Trophoblast cell (in vitro differentiated cells and primary cell): ENCODE results near the gene ENO2.

Source experiments
- DNase-seq, 2 donors: peaks; one replicate each; pipeline ENCODE4 v3.0.0-alpha.2; 2016
- H2AFZ ChIP-seq: 2 replicates; pipeline ENCODE4 v1.6.1; 2013; ENCODE audit warnings: low read length, moderate library complexity, mild to moderate bottlenecking; ENCODE audit not compliant: insufficient read depth, poor library complexity
- H2AK5ac ChIP-seq: 2 replicates; pipeline ENCODE4 v1.6.1; 2013; ENCODE audit warnings: mild to moderate bottlenecking, low read length
- H2BK120ac ChIP-seq: 2 replicates; pipeline ENCODE4 v1.6.1; 2013; ENCODE audit warnings: low read length, mild to moderate bottlenecking, moderate library complexity; ENCODE audit not compliant: insufficient read depth, poor library complexity
- H2BK12ac ChIP-seq: 2 replicates; pipeline ENCODE4 v1.6.1; 2013; ENCODE audit warnings: mild to moderate bottlenecking, low read length, moderate library complexity
- H2BK5ac ChIP-seq: 2 replicates; pipeline ENCODE4 v1.6.1; 2013; ENCODE audit warnings: low read length, low read depth, moderate library complexity, mild to moderate bottlenecking; ENCODE audit not compliant: poor library complexity
- H3K14ac ChIP-seq: 2 replicates; pipeline ENCODE4 v1.6.1; 2013; ENCODE audit warnings: mild to moderate bottlenecking, low read length
- H3K18ac ChIP-seq: 2 replicates; pipeline ENCODE4 v1.6.1; 2013; ENCODE audit warnings: mild to moderate bottlenecking, low read length
- H3K23ac ChIP-seq: 2 replicates; pipeline ENCODE4 v1.6.1; 2013; ENCODE audit warnings: low read length
- H3K27ac ChIP-seq: 2 replicates; pipeline ENCODE4 v1.5.1; 2013; ENCODE audit warnings: low read depth, mild to moderate bottlenecking, inconsistent platforms, low read length, moderate library complexity
- H3K27me3 ChIP-seq: 2 replicates; pipeline ENCODE4 v1.6.1; 2013; ENCODE audit warnings: inconsistent platforms, mild to moderate bottlenecking, low read length, moderate library complexity; ENCODE audit not compliant: insufficient read depth
- H3K36me3 ChIP-seq, 2 experiments: 1 replicate in 1 of 2; 2 replicates in 1 of 2; pipeline ENCODE4 v1.6.1; 2013; ENCODE audit warnings: low read length in 2 of 2, mild to moderate bottlenecking in 2 of 2, moderate library complexity in 1 of 2; ENCODE audit not compliant: insufficient read depth in 2 of 2, control insufficient read depth in 1 of 2
- H3K4ac ChIP-seq: 2 replicates; pipeline ENCODE4 v1.6.1; 2013; ENCODE audit warnings: low read depth, mild to moderate bottlenecking, low read length, moderate library complexity
- H3K4me1 ChIP-seq, 2 experiments: 1 replicate in 1 of 2; 2 replicates in 1 of 2; pipeline ENCODE4 v1.6.1; 2013; ENCODE audit warnings: low read length in 2 of 2, mild to moderate bottlenecking in 2 of 2, moderate library complexity in 1 of 2; ENCODE audit not compliant: insufficient read depth in 2 of 2, control insufficient read depth in 1 of 2
- H3K4me2 ChIP-seq: 2 replicates; pipeline ENCODE4 v1.6.1; 2013; ENCODE audit warnings: inconsistent platforms, mild to moderate bottlenecking, low read length, moderate library complexity
- H3K4me3 ChIP-seq: 2 replicates; pipeline ENCODE4 v1.5.1; 2013; ENCODE audit warnings: mild to moderate bottlenecking, low read depth, low read length, inconsistent platforms
- H3K79me1 ChIP-seq: one replicate; pipeline ENCODE4 v1.6.1; 2013; ENCODE audit warnings: low read length
- H3K79me2 ChIP-seq: 2 replicates; pipeline ENCODE4 v1.6.1; 2013; ENCODE audit warnings: low read length, mild to moderate bottlenecking; ENCODE audit not compliant: control insufficient read depth, insufficient read depth, poor library complexity
- H3K9ac ChIP-seq: 2 replicates; pipeline ENCODE4 v1.6.1; 2013; ENCODE audit warnings: mild to moderate bottlenecking, low read length
- H3K9me3 ChIP-seq: 2 replicates; pipeline ENCODE4 v1.6.1; 2013; ENCODE audit warnings: low read depth, mild to moderate bottlenecking, control low read depth, inconsistent platforms, low read length; ENCODE audit not compliant: insufficient read depth
- H4K12ac ChIP-seq: 2 replicates; pipeline ENCODE4 v1.6.1; 2013; ENCODE audit warnings: low read depth, mild to moderate bottlenecking, low read length, moderate library complexity
- H4K8ac ChIP-seq: 2 replicates; pipeline ENCODE4 v1.6.1; 2013; ENCODE audit warnings: low read depth, mild to moderate bottlenecking, low read length, moderate library complexity
- H4K91ac ChIP-seq: one replicate; pipeline ENCODE4 v1.6.1; 2013; ENCODE audit warnings: low read depth, mild to moderate bottlenecking, low read length, moderate library complexity
- WGBS: extraction: QIAGEN DNeasy Blood & Tissue Kit; methylation state at CpG from one replicate; pipeline ENCODE4 v1.1.7; 2013; ENCODE audit warnings: missing lambda C conversion rate; ENCODE audit not compliant: insufficient read length, insufficient coverage; ENCODE audit errors: extremely low coverage; 5-methylcytosine and 5-hydroxymethylcytosine counted together

Gene ENO2

GRCh38 chr12:6945613-6946012, 31.2 kb downstream of the ENO2 start:
- H2BK12ac ChIP-seq: peak overlapping the region; percentile 37
- H3K9me3 ChIP-seq: peaks cover 2% of the 10 kb centered on the region
- WGBS: no CpG with 5 or more reads among the region's 11 CpGs
- H3K9ac ChIP-seq: no peak overlapping the region
- peaks cover 12% of the 10 kb centered on the region in 2 experiments for H3K36me3 ChIP-seq
- H3K4me1 ChIP-seq: peaks cover 11 to 12% of the 10 kb centered on the region in 2 experiments
- peak overlapping the region; percentile 41 for H3K4me3 ChIP-seq
- no peak overlapping the region for H2BK120ac ChIP-seq
- H3K79me1 ChIP-seq: peaks cover 15% of the 10 kb centered on the region
- H4K12ac ChIP-seq: peak overlapping the region; percentile 23
- DNase-seq: no peak
- no peak overlapping the region for H2BK5ac ChIP-seq
- H3K27me3 ChIP-seq: no peaks in the 10 kb centered on the region
- peak overlapping the region; percentile 71 for H3K27ac ChIP-seq
- no peak overlapping the region for H3K4ac ChIP-seq
- no peak overlapping the region for H3K23ac ChIP-seq
- H3K4me2 ChIP-seq: peak overlapping the region; percentile 78
- peak overlapping the region; percentile 76 for H4K8ac ChIP-seq
- H3K18ac ChIP-seq: peak overlapping the region; percentile 7
- peak overlapping the region; percentile 80 for H4K91ac ChIP-seq
- peak overlapping the region; percentile 25 for H3K14ac ChIP-seq
- peaks cover 2% of the 10 kb centered on the region for H3K79me2 ChIP-seq
- H2AK5ac ChIP-seq: peak overlapping the region; percentile 49
- no peak overlapping the region for H2AFZ ChIP-seq

DNA sequence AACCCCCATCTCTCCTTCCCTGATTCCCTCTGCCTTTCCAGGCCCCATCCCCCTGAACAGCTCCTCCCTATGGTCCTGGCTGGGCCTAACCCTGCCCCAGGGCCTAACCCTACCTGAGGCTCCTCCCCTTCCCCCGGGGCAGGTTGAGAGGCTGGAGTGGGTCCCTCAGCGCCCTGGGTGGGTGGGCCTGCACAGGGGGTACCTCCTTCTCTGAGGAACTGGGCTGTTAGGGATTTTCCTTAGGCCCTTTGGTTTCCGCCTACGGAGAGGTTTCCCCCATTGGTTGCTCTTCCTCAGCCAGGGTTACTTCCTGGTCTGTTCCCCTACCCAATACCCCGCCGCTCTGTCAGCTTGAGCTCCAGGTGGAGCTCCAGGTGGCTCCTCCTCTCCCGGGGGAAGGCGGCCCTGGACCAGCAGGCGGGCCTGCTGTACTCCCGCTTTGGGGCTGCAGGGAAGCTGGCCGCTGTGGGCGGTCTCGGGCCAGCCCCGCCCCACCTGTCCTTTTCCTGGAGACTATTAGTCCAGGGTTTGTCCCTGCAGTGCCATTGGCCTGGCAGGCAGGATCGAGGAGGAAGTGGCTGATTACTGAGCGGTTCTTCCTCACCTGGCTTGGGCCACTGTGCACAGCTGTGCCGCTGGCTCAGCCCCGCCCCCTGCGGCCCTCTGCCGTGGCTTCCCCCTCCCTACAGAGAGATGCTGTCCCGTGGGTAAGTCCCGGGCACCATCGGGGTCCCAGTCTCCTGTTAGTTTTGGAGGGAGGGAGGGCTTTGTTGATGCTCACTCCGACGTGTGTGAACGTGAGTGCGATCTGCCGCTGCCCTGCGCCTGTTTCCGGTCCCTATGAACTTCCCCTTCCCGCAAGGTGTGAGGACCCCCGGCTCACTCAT, 31.9 kb downstream of the ENO2 start:
- Histone ChIP-seq H3K23ac (no peak overlapping the region), H3K27me3 (no peaks in the 10 kb centered on the region), H3K27ac (peak overlapping the region; percentile 71), H3K14ac (peak overlapping the region; percentile 47), H3K4me2 (peak overlapping the region; percentile 78), H3K4me1 (peaks cover 17 to 18% of the 10 kb centered on the region in 2 experiments), H3K36me3 (peaks cover 5 to 6% of the 10 kb centered on the region in 2 experiments), H3K79me2 (peaks cover 2% of the 10 kb centered on the region), H3K18ac (peak overlapping the region; percentile 28), H3K79me1 (peaks cover 15% of the 10 kb centered on the region), H3K9me3 (peaks cover 2% of the 10 kb centered on the region), H2BK12ac (no peak overlapping the region), H2BK120ac (peak overlapping the region; percentile 7), H4K91ac (peak overlapping the region; percentile 80), H4K12ac (peak overlapping the region; percentile 84), H3K9ac (peak overlapping the region; percentile 45), H2AFZ (peak overlapping the region; percentile 64), H2AK5ac (peak overlapping the region; percentile 49), H4K8ac (peak overlapping the region; percentile 89), H2BK5ac (peak overlapping the region; percentile 28), H3K4me3 (peak overlapping the region; percentile 73), H3K4ac (peak overlapping the region; percentile 8)
- no CpG with 5 or more reads among the region's 32 CpGs for WGBS
- DNase-seq: peak; percentile 97 to 98

DNA sequence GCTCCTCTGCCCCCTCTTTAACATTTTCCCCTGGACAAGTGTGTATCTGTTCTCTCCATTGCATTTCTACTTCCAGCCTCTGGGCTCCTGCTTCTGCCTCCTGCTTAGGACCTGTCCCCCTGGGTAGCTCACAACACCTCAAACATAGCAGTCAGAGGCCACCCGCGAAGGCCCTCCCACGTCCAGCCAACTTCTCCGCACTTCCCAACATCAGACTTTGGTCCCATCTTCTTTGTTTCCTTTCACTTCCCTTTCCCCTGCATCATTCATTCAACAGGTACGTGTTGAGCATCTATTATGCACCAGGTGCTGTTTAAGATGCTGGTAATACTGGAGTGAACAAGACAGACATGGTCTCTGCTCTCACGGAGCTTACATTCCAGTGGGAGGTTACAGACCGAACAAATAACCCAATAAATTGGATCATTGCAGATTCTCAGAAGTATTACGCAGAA, 32.6 kb downstream of the ENO2 start:
- Histone ChIP-seq H3K36me3 (no peaks in the 10 kb centered on the region), H3K4me1 (peaks cover 17 to 19% of the 10 kb centered on the region in 2 experiments), H3K4me3 (peak overlapping the region; percentile 73), H2BK12ac (no peak overlapping the region), H3K18ac (peak overlapping the region; percentile 28), H4K91ac (peak overlapping the region; percentile 48), H2BK120ac (peak overlapping the region; percentile 7), H3K9ac (no peak overlapping the region), H4K12ac (peak overlapping the region; percentile 84), H3K14ac (peak overlapping the region; percentile 47), H2AFZ (peak overlapping the region; percentile 64), H4K8ac (peak overlapping the region; percentile 89), H3K79me2 (peaks cover 2% of the 10 kb centered on the region), H2BK5ac (peak overlapping the region; percentile 28), H3K4me2 (peak overlapping the region; percentile 78), H3K9me3 (peaks cover 2% of the 10 kb centered on the region), H3K27me3 (no peaks in the 10 kb centered on the region), H2AK5ac (peak overlapping the region; percentile 1), H3K23ac (no peak overlapping the region), H3K79me1 (peaks cover 15% of the 10 kb centered on the region), H3K27ac (no peak overlapping the region), H3K4ac (peak overlapping the region; percentile 8)
- no peak for DNase-seq
- no CpG with 5 or more reads among the region's 8 CpGs for WGBS

DNA sequence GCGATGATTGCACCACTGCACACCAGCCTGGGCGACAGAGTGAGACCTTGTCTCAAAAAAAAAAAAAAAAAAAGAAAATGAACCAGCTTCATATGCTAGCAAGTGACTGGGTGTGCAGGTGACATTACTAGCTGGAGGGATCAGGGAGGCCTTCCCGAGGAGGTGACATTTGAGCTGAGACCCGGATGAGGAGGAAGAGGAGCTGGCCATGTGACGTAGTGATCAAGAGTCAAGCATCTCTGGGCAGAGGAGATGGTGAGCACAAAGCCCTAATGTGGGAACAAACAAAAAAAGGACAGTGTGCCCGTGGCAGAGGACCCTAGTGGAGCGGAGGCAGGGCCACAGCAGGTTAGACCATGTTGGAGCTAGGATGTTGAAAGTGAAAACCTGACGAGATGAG, 33.2 kb downstream of the ENO2 start:
- no peak overlapping the region for H4K12ac ChIP-seq
- H2BK120ac ChIP-seq: no peak overlapping the region
- H2AFZ ChIP-seq: no peak overlapping the region
- H2AK5ac ChIP-seq: no peak overlapping the region
- DNase-seq: no peak
- no peak overlapping the region for H3K9ac ChIP-seq
- no peak overlapping the region for H3K4me2 ChIP-seq
- H4K91ac ChIP-seq: no peak overlapping the region
- no CpG with 5 or more reads among the region's 8 CpGs for WGBS
- no peak overlapping the region for H3K4me3 ChIP-seq
- no peak overlapping the region for H3K18ac ChIP-seq
- H3K23ac ChIP-seq: no peak overlapping the region
- H3K4ac ChIP-seq: no peak overlapping the region
- H3K36me3 ChIP-seq: no peaks in the 10 kb centered on the region
- no peak overlapping the region for H2BK5ac ChIP-seq
- H2BK12ac ChIP-seq: no peak overlapping the region
- no peak overlapping the region for H3K27ac ChIP-seq
- H3K9me3 ChIP-seq: no peaks in the 10 kb centered on the region
- no peak overlapping the region for H3K14ac ChIP-seq
- H4K8ac ChIP-seq: no peak overlapping the region
- H3K27me3 ChIP-seq: no peaks in the 10 kb centered on the region
- H3K4me1 ChIP-seq: peaks cover 15 to 19% of the 10 kb centered on the region in 2 experiments
- peaks cover 15% of the 10 kb centered on the region for H3K79me1 ChIP-seq
- peaks cover 2% of the 10 kb centered on the region for H3K79me2 ChIP-seq
